Measurements from ENCODE around the gene BCL2L11.

Gene BCL2L11

DNA sequence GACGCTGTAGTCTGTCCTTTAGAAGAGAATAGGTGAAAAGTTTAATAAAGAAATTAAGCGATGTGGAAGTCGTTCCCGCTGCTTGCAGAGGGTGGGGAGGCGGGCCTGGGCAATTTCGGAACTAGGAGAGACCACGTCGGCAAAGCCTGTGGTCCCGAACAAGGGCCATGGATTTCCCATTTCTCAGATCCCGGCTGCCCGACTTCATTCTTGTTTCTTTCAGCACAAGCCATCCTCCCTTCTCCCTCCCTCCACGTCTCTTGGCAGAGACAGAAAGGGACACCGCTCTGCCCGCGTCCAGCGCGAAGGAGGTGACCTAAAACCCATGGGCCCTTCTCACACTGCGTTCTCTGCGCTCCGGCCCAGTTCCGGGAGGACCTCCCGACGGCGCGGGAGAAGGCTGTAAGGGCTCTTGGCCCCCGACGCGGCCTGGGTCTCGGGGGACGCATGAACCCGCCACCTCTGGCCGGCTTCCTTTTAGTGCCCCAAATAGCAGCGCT, 2.2 kb upstream of the BCL2L11 start:
- no peak for DNase-seq

DNA sequence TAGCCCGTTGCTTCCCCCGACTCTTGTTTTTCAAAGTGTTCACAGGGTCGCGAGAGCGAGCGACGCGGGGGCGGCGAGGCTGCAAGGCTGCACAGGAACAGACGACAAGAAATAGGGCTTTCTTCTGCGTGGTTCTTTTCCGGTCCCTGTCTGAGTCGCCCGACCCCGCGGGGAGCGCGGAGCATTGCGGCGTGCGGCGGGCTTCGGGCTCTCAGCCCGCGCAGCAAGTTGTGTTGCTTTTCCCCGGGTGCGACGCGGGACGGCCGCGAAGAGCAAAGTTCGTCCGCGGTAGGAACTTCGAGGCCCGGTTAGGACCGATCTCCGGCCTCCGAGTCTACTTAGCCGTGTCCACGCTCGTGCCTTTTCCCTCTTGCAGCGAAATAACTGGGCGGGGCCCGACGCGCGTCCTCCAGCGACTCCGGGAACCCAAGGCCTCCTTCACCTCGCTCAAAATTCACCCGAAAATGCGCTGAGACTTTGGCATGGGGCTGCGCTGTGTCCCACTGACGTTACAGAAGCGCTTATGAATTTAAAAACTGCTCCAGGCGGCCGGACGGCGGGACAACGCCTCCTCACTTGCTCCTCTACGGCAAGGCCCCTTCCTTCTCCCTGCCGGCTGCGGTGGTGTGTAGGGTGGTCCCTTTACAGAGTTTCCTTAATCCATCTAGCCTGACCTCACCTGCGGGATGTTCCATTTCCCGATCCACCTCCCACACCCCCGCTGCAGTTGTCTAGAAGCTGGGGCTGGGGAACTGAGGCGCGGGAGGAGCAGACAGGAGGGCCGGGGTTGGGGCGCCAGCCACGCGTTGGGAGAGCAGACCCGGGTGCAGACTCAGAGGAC, 1.5 kb upstream of the BCL2L11 start:
- DNase-seq, result peak; percentile 29

DNA sequence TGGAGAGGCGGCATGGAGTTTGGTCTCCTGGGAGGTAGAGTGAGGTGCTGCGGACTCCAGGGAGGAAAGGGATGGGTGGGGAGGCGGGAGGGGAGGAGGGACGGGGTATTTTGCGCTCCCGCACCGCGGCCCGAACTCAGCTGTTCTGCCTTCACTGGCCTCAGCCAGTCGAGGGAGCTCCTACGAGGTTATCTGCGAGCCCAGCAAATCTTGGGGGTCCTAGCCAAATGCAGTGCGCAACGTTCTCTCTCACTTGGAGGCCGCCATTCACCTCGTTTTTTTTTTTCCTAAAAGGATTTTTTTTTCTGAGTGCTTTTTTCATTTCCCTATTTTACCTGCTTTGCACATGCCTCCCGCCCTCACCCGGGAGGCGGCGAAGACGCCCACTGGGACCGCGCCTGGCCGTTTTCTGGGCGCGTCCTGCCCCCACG, 877 bp upstream of the BCL2L11 start:
- no peak for DNase-seq

DNA sequence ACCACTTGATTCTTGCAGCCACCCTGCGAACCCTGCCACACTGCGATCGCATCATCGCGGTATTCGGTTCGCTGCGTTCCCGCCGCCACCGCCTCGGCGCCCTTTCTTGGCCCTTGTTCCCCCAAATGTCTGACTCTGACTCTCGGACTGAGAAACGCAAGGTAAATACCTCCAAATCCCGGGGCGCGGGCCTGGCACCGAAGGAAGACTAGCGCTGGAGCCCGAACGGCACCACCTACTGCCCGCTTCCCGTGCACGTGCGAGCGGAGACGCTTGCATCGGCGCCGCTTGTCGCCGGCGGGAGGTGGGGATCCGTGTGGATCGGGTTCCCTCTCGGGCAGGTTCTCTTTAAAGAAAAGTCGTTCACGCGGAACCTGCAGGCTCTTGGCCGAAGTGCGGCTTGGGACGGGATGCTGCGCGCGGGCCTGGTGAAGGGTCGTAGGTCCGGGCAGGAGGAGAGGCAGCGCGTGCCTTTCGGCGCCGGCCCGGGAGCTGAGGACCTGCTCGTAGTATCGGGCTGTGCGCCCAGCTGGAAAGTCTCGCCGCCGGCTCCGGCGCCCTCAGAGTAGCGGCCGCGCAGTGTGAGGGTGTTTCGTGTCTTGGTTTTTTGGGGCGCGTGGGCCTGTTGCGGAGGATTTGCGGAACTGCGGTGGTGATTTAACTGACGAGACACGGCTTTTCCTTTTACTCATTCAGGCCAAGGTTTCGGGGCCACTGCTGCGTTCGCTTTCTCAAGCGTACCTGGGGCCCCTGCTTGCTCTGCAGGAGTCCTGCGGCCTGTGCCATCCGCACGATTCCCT, 514 bp downstream of the BCL2L11 start:
- DNase-seq, result peak; percentile 33

DNA sequence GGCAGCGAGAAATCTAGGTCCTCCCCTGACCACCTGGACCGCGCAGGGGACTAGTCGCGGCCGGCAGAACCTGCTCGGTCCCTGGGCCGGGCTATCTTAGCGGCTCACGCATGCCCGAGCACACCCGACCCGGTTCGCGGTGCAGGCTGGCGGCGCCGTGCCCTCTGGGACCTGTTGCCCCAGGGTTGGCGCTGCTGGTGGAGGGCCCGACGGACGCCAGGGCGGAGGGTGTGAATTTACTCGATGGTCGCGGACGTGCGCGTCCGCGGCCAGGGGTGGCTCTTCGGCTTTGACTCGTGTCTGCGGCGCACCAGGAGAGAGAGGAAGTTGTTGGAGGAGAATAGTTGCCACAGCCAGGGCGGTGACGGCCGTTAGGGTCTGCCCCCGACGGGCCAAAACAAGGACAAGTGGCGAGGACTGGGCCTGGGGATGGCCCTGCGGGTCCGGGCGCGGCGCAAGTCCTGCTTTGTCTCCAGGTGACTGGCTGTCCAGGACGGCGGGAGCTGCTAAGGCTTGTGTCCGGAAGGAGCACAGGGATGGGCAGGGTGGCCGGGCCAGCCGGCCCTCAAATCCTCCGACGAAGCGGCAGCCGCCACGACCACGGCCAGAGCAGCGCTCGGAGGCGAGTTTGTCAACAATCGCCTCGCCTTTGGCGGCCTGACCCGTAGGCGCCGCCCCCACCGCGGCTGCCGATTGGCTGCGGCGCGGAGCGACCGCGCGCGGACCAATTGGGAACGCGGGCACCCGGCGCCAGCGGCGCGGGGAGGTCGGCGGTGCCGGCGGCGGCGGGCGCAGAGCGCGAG, 1.3 kb downstream of the BCL2L11 start:
- peak; percentile 58 for DNase-seq

DNA sequence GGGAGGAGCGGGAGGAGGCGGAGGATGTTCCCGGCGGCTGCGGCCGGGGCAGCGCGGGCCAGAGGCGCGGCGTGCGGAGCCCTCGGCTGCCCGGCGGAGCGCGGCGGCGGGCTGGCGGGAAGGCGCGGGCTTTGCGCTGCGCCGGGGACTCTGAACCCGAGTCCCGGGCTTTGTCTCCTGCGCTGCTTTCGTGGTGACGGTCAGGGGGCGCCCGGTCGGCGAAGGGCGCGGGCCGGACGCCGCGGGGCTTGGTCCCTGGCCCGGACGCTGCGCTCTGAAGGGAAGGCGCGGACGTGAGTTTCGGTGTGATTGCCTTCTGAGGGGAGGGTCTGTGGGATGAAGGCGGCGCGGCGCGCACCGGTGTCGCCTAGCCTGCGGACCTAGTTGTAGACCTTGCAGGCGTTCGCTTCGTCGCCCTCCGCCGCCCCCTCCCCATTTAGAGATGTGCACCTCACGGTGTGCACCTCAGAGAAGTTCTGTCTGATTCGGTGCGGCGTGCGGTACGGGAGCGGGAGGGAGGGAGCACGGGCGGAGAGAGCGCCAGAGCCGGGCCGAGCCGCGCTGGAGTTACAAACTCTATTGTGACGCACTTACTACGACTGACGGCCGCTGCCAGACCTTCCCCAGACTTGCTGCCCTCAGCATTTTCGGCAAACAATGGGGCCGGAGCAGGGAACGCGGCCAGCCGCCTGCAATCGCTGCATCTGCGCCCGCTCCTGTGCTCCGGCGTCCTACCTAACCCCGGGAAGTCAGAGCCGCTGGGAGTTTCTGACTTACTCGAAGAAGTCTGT, 2.1 kb downstream of the BCL2L11 start:
- DNase-seq, result no peak

DNA sequence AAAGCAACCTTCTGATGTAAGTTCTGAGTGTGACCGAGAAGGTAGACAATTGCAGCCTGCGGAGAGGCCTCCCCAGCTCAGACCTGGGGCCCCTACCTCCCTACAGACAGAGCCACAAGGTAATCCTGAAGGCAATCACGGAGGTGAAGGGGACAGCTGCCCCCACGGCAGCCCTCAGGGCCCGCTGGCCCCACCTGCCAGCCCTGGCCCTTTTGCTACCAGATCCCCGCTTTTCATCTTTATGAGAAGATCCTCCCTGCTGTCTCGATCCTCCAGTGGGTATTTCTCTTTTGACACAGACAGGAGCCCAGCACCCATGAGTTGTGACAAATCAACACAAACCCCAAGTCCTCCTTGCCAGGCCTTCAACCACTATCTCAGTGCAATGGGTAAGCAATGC, 3.0 kb downstream of the BCL2L11 start:
- DNase-seq, result no peak

DNA sequence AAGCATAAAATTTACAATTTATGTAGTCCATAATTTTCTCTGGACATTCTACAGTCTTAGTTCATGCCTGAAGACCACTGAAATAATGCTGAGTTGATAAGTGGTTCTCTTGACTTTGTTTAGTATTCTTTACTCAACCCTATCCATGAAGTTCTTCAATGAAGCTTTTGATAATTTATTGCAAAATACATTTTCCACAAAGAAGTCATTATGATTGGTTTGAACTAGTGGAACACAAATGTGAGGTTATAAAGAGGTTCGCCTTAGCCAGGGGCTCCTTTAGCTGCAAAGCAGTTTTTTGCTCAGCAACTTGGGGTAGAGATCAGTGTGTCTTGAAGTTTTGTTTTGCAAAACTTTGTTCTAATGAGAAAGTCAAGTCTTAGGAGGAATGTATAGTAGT, 5.9 kb downstream of the BCL2L11 start:
- no peak for DNase-seq

DNA sequence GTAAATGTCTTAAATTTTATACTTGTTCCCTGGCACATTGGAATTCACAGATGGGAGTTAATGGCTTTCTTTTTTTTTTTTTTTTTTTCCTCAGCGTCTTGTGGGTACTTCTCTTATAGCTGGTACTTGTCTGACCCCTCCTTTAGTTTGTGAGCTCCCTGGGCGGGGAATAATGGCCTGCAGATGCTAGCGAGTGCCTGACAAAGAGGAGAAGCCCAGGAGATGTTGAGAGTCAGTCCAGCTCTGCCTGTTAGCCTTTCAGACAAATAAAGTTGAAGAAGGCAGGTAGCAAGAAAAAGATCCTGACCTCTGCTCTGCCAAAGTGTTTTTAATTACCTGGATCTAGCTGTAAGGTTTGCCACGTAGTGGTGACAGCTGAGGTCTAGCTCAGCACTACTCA, 6.6 kb downstream of the BCL2L11 start:
- no peak for DNase-seq

DNA sequence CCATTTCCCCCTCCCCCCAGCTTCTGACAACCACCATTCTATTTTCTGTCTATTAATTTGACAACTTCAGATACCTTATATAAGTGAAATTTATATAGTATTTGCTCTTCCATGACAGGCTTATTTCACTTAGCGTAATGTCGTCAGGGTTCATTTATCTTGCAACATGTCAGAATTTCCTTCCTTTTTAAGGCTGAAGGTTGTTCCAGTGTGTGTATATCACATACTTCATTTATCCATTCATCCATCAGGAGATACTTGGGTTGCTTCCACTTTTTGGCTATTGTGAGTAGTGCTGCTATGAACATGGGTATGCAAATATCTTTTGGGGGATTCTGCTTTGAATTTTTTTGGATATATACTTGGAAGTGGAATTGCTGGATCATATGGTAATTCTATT, 7.4 kb downstream of the BCL2L11 start:
- DNase-seq, result no peak

DNA sequence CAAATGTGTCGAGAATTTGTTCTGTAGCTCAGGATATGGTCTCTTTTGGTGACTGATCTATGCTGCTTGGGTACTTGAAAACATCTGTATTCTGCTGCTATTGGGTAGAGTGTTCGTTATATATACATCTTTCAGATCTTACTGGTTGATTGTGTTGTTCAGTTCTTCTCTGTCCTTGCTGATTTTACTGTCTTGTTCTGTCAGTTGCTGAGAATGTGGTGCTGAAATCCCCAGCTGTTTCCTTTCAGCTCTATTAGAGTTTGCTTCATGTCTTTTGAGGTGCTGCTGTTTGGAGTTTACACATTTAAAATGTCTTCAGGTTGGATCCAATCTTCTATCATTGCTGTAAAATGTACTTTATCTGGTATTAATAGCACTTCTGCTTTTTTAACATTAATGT, 12.9 kb downstream of the BCL2L11 start:
- DNase-seq, result no peak

DNA sequence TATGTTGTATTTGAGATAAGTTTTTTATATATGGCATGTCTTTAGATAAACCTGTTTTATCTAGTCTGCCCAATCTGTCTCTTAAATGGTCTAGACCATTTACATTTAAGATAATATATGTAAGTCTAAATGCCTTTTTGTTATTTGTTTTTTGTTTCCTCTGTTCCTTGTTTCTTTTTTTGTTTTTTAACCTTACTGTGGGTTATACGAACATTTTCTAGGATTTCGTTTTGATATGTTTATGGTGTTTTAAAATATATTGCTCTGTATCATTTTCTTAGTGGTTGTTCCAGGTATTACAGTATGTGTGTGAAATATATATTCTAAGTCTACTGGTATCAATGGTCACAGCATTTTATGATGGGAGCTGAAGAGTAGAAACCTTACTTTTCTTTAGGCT, 13.3 kb downstream of the BCL2L11 start:
- DNase-seq, result no peak

DNA sequence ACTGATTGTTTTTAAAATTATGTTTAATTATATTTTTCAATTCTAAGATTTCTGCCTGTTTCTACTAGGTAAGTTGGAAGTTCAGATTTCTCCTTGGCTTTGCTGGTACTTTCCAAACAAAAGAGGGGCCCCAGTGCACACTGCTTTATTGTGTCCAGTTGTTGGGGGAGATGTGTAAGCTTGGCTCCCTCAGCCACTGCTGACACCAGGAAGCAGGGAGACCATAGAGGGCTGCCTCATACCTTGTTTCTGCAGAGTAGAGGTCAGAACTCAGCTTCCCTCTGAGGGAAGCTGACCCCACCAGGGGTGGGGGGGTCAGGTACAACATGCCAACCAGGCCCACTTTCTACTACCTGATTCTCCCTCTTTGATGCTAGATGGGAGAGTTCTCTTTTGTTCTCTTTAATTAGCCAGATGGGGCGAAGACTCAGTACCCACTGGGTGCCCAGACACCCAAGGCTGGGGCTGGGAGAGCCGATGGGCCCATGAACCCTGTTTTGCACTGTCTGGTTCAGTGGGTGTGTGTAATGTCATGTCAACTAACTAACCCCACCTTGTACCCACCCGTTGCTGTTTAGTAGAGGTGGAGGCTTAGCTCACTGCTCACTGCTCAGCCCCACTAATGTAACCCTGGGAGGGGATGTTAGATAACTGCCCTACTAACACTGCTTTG, 14.7 kb downstream of the BCL2L11 start:
- no peak for DNase-seq

DNA sequence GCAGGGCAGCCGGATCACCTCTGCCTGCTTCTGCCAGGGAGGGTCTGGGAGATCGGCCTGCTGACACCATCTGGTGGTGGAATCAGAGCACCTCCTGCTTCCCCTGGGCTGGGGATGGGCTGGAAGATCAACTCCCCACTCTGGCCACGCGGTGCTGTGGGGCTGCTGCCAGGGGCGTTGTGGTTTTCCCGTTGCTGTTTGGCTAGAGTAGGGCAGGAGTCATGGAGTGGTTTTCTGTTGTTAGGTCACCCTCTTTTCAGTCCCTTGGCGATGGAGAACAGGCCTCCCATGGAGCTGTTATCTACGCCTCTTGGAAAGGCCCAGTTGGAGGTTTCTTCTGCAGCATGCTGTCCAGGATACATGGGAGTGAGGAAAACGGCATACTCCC, 15.2 kb downstream of the BCL2L11 start:
- DNase-seq, result no peak

DNA sequence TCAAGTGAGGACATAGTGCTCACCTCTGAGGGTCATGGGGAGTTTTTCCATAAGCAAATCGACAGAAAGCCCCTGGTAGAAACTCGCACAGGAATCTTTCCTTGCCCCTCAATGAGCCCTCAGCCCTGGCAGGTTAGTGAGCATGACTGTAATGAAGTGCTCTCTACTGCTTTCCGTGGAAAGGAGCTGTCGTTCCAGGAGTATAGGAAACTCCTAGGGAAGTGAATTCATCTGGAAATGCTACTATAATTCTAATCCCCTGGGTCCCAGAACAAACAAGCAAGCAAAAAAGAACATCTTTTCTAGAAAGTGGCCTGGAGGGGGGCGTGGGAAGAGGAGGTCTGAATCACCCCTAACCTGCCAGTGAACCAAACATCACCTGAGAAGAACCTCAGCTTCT, 18.1 kb downstream of the BCL2L11 start:
- DNase-seq, result no peak

DNA sequence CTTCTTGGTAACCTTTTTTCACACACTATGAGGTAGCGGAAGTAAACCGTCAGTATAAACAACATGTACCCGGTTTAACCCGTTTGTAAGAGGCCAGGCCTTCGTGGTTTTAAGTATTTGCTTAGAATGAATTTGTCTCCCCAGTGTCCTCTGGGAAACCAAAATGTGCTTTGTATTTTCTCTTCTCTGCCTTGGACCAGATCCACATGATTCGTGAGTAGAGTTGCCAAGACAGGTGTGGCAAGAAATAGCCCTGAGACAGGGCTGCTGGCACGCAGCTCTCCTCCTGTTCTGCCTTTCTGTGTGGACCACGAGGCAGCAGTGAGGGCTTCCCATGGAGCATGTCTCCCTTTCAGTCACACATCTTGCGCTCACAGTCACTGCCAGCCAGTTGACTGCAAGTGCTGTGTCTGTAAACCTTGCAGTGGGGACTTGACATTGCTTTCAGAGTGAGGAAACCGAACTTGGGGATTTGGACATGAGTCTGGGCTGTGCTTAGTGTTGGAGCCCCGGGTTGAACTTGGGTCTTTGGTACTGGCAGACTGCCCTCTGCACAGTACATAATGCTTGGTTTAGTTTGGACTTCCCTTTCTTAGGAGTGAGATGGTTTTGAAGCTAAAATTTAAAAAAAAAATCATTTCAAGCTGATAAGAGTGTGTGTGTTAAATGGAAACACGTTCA, 19.1 kb downstream of the BCL2L11 start:
- no peak for DNase-seq

DNA sequence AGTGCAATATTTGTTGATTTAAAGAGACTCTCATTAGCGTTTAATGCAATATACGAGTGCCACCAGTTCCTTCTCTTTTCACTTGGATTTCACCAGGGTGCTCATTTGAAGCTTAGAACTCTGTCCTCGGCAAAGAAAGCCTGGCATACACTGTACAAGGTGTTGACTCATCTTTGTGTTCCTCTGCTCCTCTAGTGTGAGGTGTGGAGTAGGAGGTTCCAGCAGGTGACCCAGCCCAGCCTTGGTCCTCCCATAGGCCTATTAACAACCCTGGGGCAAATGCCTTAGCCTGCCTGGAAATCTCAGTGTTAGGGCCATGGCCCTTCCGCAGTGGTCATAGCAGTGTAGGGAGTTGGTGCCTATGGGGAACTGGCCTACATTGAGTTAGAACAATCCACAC, 20.1 kb downstream of the BCL2L11 start:
- DNase-seq, result no peak

DNA sequence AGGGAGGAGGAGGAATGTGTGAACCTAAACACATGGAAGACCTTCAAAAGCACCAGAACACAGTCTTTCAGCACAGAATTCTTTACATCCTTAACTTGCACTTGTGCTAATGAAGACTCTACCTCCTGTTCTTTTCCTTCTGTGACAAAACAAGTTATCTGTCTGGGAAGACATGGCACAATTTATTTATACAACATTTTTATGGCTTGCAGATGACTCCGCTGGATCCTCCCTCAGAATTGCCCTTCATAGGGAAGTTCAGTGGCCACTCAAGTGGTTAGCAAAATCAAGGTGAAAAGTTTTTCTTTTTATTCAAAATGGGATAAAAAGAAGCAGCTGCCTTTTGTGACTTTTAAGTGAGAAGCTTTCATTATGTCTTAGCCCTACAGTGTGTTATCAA, 21.4 kb downstream of the BCL2L11 start:
- DNase-seq, result no peak

DNA sequence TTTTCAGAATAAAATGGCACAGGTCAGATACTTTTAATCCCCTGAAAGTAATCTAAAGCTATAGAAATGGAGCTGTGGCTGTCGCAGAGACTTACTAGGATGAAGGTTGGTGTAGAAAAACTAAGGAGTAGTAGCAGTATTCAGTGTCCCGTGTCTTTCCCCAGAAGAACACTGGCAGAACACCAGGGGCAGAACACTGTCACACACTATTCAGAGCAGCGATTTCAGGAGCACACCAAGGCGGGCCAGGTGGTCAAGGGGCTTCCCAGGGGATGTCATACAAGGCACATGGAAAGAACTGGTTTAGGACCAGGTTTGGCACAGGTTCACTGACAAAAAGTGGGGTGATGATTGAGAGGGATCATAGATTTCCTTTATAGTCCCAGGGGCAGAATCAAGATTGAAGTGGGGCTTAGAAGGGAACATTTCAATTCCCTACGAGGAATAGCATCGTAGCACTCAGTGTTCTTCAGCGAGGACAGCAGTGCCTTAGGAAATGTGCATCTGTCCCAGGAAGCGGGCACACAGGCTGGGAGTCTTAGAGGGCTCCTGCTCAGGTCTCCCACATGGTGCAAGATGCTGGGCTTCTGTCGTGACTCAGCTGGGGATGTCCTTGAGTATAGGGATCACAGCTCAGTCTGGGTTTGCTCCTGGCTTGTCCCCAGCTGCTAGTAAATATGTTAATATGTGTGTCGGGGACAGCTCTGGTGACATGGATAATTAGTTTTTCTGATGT, 22.6 kb downstream of the BCL2L11 start:
- no peak for DNase-seq

DNA sequence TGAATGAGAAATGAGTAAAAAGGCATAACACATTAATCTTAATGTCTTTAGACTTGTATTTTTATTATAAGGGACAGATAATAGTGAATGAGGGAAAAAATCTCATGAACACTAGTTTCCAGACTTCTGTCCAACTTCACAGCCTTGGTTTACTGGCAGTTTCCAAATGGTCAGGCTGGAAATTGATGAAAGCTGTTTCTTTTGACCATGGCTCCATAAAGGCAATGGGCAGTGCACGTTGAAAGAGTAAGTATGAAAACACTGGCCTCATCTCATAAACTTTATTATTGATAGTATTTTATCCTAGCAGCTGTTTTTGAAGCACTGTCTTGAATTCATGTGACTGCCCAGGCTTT, 23.1 kb downstream of the BCL2L11 start:
- DNase-seq, result no peak
